Liver (tissue), 3 donors: ENCODE measurements around the gene SZT2.

Experiments
- EGR1 ChIP-seq, 2 donors: IDR thresholded peaks; 2 replicates each; pipeline ENCODE4 v1.6.1; 2016 to 2018; ENCODE audit warnings: antibody characterized with exemption in 2 of 2, low read depth in 2 of 2
- FOXA1 ChIP-seq: IDR thresholded peaks from 2 replicates; pipeline ENCODE4 v1.6.1; 2016; ENCODE audit warnings: antibody characterized with exemption
- GABPA ChIP-seq, 2 donors: IDR thresholded peaks in 1 of 2; conservative IDR thresholded peaks in 1 of 2; 2 replicates each; pipeline ENCODE4 v1.6.1; 2016; ENCODE audit warnings: antibody characterized with exemption in 2 of 2, mild to moderate bottlenecking in 1 of 2, moderate library complexity in 1 of 2
- JUND ChIP-seq, 2 donors: IDR thresholded peaks; 2 replicates each; pipeline ENCODE4 v1.6.1; 2016; ENCODE audit warnings: antibody characterized with exemption in 2 of 2
- RAD21 ChIP-seq, 2 donors: IDR thresholded peaks; 2 replicates each; pipeline ENCODE4 v1.6.1; 2016; ENCODE audit warnings: antibody characterized with exemption in 2 of 2, mild to moderate bottlenecking in 2 of 2
- SP1 ChIP-seq: IDR thresholded peaks from 2 replicates; pipeline ENCODE4 v1.6.1; 2018; ENCODE audit warnings: antibody characterized with exemption, mild to moderate bottlenecking
- TAF1 ChIP-seq: conservative IDR thresholded peaks from 2 replicates; pipeline ENCODE4 v1.6.1; 2016; ENCODE audit warnings: antibody characterized with exemption, mild to moderate bottlenecking
- YY1 ChIP-seq: IDR thresholded peaks from 2 replicates; pipeline ENCODE4 v1.6.1; 2016; ENCODE audit warnings: antibody characterized with exemption, mild to moderate bottlenecking
- TF ChIP-seq, protein P1 (sequence below): fragments of 150-350 bp; IDR thresholded peaks from 2 replicates; pipeline ENCODE4 v1.5.1; 2017; ENCODE audit warnings: improper control_type of control experiment, low read depth, low read length; ENCODE audit not compliant: missing input control
- TF ChIP-seq, protein P2 (sequence below): IDR thresholded peaks from 2 replicates; pipeline ENCODE4 v1.6.1; 2016; ENCODE audit warnings: antibody characterized with exemption, mild to moderate bottlenecking
- TF ChIP-seq, protein P3 (sequence below): IDR thresholded peaks from 2 replicates; pipeline ENCODE4 v1.6.1; 2016; ENCODE audit warnings: antibody characterized with exemption
- TF ChIP-seq, protein P4 (sequence below): IDR thresholded peaks from 2 replicates; pipeline ENCODE4 v1.6.1; 2016; ENCODE audit warnings: antibody characterized with exemption
- donor health status: healthy.
- donor health status: healthy.

DNA sequence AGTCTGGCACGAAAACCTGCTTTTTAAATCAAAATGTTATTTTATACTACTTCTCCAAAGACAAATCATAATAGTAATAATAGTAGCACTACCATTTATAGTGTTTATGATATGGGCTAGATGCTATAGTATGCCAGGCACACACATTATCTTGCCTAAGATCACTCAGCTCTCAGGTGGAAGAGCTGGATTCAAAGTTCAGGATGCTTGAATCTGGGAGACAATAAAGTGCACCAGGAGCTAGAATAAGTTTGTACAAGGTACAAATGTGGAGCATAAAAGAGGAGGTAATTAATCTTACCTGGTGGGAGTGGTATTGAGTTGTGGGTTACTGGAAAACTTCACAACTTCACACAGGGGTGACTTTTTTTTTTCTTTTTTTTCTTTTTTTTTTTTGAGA lies 11.9 kb upstream of the SZT2 start:
- TF ChIP-seq, protein P1, sequence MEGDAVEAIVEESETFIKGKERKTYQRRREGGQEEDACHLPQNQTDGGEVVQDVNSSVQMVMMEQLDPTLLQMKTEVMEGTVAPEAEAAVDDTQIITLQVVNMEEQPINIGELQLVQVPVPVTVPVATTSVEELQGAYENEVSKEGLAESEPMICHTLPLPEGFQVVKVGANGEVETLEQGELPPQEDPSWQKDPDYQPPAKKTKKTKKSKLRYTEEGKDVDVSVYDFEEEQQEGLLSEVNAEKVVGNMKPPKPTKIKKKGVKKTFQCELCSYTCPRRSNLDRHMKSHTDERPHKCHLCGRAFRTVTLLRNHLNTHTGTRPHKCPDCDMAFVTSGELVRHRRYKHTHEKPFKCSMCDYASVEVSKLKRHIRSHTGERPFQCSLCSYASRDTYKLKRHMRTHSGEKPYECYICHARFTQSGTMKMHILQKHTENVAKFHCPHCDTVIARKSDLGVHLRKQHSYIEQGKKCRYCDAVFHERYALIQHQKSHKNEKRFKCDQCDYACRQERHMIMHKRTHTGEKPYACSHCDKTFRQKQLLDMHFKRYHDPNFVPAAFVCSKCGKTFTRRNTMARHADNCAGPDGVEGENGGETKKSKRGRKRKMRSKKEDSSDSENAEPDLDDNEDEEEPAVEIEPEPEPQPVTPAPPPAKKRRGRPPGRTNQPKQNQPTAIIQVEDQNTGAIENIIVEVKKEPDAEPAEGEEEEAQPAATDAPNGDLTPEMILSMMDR = no peak
- TF ChIP-seq RAD21 (IDR thresholded peaks at IDR 0.05) = no peak
- TF ChIP-seq JUND (IDR thresholded peaks at IDR 0.05) = no peak
- TF ChIP-seq, protein P2, sequence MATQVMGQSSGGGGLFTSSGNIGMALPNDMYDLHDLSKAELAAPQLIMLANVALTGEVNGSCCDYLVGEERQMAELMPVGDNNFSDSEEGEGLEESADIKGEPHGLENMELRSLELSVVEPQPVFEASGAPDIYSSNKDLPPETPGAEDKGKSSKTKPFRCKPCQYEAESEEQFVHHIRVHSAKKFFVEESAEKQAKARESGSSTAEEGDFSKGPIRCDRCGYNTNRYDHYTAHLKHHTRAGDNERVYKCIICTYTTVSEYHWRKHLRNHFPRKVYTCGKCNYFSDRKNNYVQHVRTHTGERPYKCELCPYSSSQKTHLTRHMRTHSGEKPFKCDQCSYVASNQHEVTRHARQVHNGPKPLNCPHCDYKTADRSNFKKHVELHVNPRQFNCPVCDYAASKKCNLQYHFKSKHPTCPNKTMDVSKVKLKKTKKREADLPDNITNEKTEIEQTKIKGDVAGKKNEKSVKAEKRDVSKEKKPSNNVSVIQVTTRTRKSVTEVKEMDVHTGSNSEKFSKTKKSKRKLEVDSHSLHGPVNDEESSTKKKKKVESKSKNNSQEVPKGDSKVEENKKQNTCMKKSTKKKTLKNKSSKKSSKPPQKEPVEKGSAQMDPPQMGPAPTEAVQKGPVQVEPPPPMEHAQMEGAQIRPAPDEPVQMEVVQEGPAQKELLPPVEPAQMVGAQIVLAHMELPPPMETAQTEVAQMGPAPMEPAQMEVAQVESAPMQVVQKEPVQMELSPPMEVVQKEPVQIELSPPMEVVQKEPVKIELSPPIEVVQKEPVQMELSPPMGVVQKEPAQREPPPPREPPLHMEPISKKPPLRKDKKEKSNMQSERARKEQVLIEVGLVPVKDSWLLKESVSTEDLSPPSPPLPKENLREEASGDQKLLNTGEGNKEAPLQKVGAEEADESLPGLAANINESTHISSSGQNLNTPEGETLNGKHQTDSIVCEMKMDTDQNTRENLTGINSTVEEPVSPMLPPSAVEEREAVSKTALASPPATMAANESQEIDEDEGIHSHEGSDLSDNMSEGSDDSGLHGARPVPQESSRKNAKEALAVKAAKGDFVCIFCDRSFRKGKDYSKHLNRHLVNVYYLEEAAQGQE = no peak
- no peak for TF ChIP-seq EGR1 (IDR thresholded peaks at IDR 0.05; ENCODE audit: low read depth in 2 of 2)
- TF ChIP-seq TAF1 = no peak
- TF ChIP-seq GABPA (IDR thresholded peaks at IDR 0.05 in 1 of 2, conservative IDR thresholded peaks at IDR 0.05 in 1 of 2) = no peak
- TF ChIP-seq, protein P3, sequence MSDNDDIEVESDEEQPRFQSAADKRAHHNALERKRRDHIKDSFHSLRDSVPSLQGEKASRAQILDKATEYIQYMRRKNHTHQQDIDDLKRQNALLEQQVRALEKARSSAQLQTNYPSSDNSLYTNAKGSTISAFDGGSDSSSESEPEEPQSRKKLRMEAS = no peak
- no peak for TF ChIP-seq SP1
- no peak for TF ChIP-seq YY1
- TF ChIP-seq, protein P4, sequence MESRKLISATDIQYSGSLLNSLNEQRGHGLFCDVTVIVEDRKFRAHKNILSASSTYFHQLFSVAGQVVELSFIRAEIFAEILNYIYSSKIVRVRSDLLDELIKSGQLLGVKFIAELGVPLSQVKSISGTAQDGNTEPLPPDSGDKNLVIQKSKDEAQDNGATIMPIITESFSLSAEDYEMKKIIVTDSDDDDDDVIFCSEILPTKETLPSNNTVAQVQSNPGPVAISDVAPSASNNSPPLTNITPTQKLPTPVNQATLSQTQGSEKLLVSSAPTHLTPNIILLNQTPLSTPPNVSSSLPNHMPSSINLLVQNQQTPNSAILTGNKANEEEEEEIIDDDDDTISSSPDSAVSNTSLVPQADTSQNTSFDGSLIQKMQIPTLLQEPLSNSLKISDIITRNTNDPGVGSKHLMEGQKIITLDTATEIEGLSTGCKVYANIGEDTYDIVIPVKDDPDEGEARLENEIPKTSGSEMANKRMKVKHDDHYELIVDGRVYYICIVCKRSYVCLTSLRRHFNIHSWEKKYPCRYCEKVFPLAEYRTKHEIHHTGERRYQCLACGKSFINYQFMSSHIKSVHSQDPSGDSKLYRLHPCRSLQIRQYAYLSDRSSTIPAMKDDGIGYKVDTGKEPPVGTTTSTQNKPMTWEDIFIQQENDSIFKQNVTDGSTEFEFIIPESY = no peak
- TF ChIP-seq FOXA1 = no peak
